ENCODE measurements around the gene TIMP2. TPM values are rescaled to one million over a fixed set of nuclear protein-coding genes. Genes with fewer than 3 reads are reported as not detected.

TIMP2 gene
- total RNA-seq, 1 experiment from 2014 or later = 60.5 TPM

DNA sequence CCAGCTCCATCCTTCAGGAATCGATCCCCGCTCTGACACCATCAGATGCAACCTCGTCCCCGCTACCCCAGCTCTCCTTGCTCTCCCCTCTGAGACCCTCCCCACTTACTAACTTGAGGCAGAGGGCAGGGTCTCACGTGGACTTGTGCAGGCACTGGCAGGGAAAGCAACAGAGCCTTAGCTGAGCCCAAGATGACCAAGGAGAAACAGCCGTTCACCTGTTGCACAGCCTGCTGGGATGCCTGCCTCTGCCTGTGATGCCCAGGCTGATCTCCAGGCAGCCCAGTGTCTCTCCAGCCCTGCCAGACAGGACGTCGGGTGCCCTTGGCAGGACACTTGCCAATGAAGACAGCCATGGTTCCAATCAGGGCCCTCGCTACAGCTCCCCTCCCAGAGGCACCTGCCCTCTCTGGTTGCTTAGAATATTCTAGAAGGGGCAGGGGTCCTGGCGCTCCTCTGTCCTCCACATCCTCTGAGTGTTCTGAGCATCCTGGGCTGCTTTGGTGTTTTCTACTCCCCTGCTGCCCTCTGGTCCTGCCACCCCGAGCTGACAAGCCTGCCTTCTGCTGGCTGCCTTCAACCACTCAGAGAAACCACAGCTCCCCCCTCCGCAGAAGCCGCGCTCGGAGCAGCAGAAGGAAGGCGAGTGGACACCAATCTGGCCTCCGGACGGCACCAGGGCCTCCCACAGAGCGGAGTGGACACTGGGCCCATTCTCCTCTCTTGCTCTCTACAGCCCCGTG is 28.9 kb downstream of the TIMP2 start:
- Histone ChIP-seq H3K9me3 (ENCODE audit: low read depth, low read length, poor library complexity, severe bottlenecking) (no peaks in the 10 kb centered on the region), H3K4me3 (ENCODE audit: low read depth, low read length, poor library complexity, severe bottlenecking) (no peak overlapping the region), H3K27ac (ENCODE audit: low read depth, low read length, poor library complexity, severe bottlenecking) (no peak overlapping the region), H3K27me3 (replicated peaks; ENCODE audit: insufficient read depth, low read depth, low read length, poor library complexity) (no peaks in the 10 kb centered on the region), H3K4me1 (ENCODE audit: insufficient read depth, low read length, poor library complexity, severe bottlenecking) (no peaks in the 10 kb centered on the region), H3K36me3 (ENCODE audit: insufficient read depth, low read length, poor library complexity, severe bottlenecking) (no peaks in the 10 kb centered on the region)
- ChIA-PET CTCF (interaction anchor here (0.5 kb wide), 1 partner anchor 18 kb away, joined by 3 read pairs; no protein-coding TSS in a partner anchor), POLR2A (ENCODE audit: low non-redundant PET) (interaction anchor here (0.8 kb wide), 1 partner anchor 1597 kb away, joined by 4 read pairs; no protein-coding TSS in a partner anchor)
- BruUV-seq (replicated peaks) = no TSS peak
- no peak for DNase-seq (ENCODE audit: low spot score)
- TF ChIP-seq EZH2 (IDR thresholded peaks at IDR 0.05; ENCODE audit: borderline replicate concordance, low read depth, low read length, poor library complexity, severe bottlenecking) = no peak
- TF ChIP-seq, protein P1, sequence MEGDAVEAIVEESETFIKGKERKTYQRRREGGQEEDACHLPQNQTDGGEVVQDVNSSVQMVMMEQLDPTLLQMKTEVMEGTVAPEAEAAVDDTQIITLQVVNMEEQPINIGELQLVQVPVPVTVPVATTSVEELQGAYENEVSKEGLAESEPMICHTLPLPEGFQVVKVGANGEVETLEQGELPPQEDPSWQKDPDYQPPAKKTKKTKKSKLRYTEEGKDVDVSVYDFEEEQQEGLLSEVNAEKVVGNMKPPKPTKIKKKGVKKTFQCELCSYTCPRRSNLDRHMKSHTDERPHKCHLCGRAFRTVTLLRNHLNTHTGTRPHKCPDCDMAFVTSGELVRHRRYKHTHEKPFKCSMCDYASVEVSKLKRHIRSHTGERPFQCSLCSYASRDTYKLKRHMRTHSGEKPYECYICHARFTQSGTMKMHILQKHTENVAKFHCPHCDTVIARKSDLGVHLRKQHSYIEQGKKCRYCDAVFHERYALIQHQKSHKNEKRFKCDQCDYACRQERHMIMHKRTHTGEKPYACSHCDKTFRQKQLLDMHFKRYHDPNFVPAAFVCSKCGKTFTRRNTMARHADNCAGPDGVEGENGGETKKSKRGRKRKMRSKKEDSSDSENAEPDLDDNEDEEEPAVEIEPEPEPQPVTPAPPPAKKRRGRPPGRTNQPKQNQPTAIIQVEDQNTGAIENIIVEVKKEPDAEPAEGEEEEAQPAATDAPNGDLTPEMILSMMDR (conservative IDR thresholded peaks at IDR 0.05; ENCODE audit: low read depth, low read length) = no peak
- intact Hi-C loops (cut with micrococcal nuclease; ENCODE audit: unreplicated experiment) = no loop called here

- DNase-seq (ENCODE audit: low spot score) = no peak
- ChIA-PET POLR2A (ENCODE audit: low non-redundant PET) (no interaction called here), CTCF (no interaction called here)
- TF ChIP-seq EZH2 (IDR thresholded peaks at IDR 0.05; ENCODE audit: borderline replicate concordance, low read depth, low read length, poor library complexity, severe bottlenecking) = no peak
- TF ChIP-seq, protein P1 (conservative IDR thresholded peaks at IDR 0.05; ENCODE audit: low read depth, low read length) = no peak
- H3K9me3 ChIP-seq (ENCODE audit: low read depth, low read length, poor library complexity, severe bottlenecking) = no peaks in the 10 kb centered on the region
- H3K4me3 ChIP-seq (ENCODE audit: low read depth, low read length, poor library complexity, severe bottlenecking) = no peak overlapping the region
- BruUV-seq (replicated peaks) = no TSS peak
- intact Hi-C loops (cut with micrococcal nuclease; ENCODE audit: unreplicated experiment) = no loop called here
- H3K4me1 ChIP-seq (ENCODE audit: insufficient read depth, low read length, poor library complexity, severe bottlenecking) = no peaks in the 10 kb centered on the region
- H3K27ac ChIP-seq (ENCODE audit: low read depth, low read length, poor library complexity, severe bottlenecking) = no peak overlapping the region
- no peaks in the 10 kb centered on the region for H3K27me3 ChIP-seq (replicated peaks; ENCODE audit: insufficient read depth, low read depth, low read length, poor library complexity)
- H3K36me3 ChIP-seq (ENCODE audit: insufficient read depth, low read length, poor library complexity, severe bottlenecking) = no peaks in the 10 kb centered on the region
Measured at GRCh38 chr17:78895322-78895721, 29.9 kb downstream of the TIMP2 start.

DNA sequence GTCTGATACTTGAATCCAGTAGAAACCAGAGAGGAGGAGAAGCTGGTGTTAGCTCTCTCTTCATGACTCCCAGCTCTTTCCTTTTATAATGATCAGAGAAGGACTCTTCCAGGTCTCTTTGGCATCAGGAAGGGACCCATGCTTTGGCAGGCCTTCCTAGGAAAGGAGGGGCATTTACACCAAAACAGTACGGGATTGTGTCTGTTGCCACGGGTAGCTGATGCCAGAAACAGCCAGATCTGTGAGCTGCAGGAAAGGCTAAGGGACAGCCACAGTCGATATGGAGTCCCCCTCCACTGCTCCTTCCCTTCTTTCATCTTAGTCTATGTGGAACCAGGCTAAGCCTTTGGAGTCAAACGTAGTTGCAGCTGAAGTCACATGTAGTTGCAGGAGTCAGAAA is 31.5 kb downstream of the TIMP2 start:
- H3K9me3 ChIP-seq (ENCODE audit: low read depth, low read length, poor library complexity, severe bottlenecking) = no peaks in the 10 kb centered on the region
- H3K4me3 ChIP-seq (ENCODE audit: low read depth, low read length, poor library complexity, severe bottlenecking) = no peak overlapping the region
- DNase-seq (ENCODE audit: low spot score) = no peak
- intact Hi-C loops (cut with micrococcal nuclease; ENCODE audit: unreplicated experiment) = no loop called here
- H3K4me1 ChIP-seq (ENCODE audit: insufficient read depth, low read length, poor library complexity, severe bottlenecking) = no peaks in the 10 kb centered on the region
- ChIA-PET CTCF (interaction anchor here (0.9 kb wide), 1 partner anchor 28 kb away, joined by 3 read pairs; no protein-coding TSS in a partner anchor), POLR2A (ENCODE audit: low non-redundant PET) (no interaction called here)
- TF ChIP-seq, protein P1 (conservative IDR thresholded peaks at IDR 0.05; ENCODE audit: low read depth, low read length) = no peak
- no peak for TF ChIP-seq EZH2 (IDR thresholded peaks at IDR 0.05; ENCODE audit: borderline replicate concordance, low read depth, low read length, poor library complexity, severe bottlenecking)
- no peaks in the 10 kb centered on the region for H3K36me3 ChIP-seq (ENCODE audit: insufficient read depth, low read length, poor library complexity, severe bottlenecking)
- H3K27me3 ChIP-seq (replicated peaks; ENCODE audit: insufficient read depth, low read depth, low read length, poor library complexity) = no peaks in the 10 kb centered on the region
- no TSS peak for BruUV-seq (replicated peaks)
- H3K27ac ChIP-seq (ENCODE audit: low read depth, low read length, poor library complexity, severe bottlenecking) = no peak overlapping the region

Measured in A673 (cell line).